GM12878 (cell line): ENCODE data around the gene TMEM39B. TPM values are rescaled to one million over a fixed set of nuclear protein-coding genes. Genes with fewer than 3 reads are reported as not detected.

Experiments
- ATAC-seq: fragments of 200-7000 bp; cut with Tn5 transposase; 3 replicates; pipeline ENCODE4 v1.9.1; 2020; ENCODE audit warnings: mild to moderate bottlenecking, moderate library complexity
- BruUV-seq: library from RNA; stranded (reverse); fragments of 400-500 nt; replicated peaks from 2 replicates; lab custom pipeline; 2021; lab: Mats Ljungman, UMichigan
- CTCF ChIA-PET: fragments of 300-600 bp; sonication (Branson Sonifier 250); formaldehyde crosslinking; extraction: SDS; loops from one replicate; lab custom pipeline; 2021; ENCODE audit warnings: inconsistent platforms; lab: Yijun Ruan, JAX
- POLR2A ChIA-PET: fragments of 350-600 bp; formaldehyde crosslinking; extraction: SDS; loops from one replicate; lab custom pipeline; 2021; ENCODE audit warnings: inconsistent platforms; lab: Charles Lee
- RAD21 ChIA-PET: fragments of 300-600 bp; sonication (Branson Sonifier 250); formaldehyde crosslinking; loops from one replicate; lab custom pipeline; 2023; ENCODE audit warnings: antibody characterized with exemption; ENCODE audit not compliant: unreplicated experiment; lab: Charles Lee
- SMC1A ChIA-PET: fragments of 300-600 bp; sonication (Branson Sonifier 250); formaldehyde crosslinking; loops from one replicate; lab custom pipeline; 2023; ENCODE audit not compliant: unreplicated experiment, uncharacterized antibody; lab: Charles Lee
- DNase-seq: peaks from one replicate; pipeline ENCODE4 v3.0.0-alpha.2; 2011; ENCODE audit warnings: low read depth, low spot score
- FAIRE-seq: peaks from 3 replicates; lab custom pipeline; 2011; peaks lifted over from hg19 to GRCh38; lab: Jason Lieb, UNC
- H2AFZ ChIP-seq: 2 replicates; pipeline ENCODE4 v1.6.0; 2011; ENCODE audit warnings: low read depth, low read length, control low read depth; ENCODE audit not compliant: control insufficient read depth
- H3K27ac ChIP-seq: 2 replicates; pipeline ENCODE4 v1.5.1; 2011; ENCODE audit warnings: control low read depth; ENCODE audit not compliant: control insufficient read depth, insufficient read depth
- H3K27me3 ChIP-seq, 2 experiments: replicated peaks in 1 of 2; 2 replicates each; pipeline versions ENCODE4 v1.6.0 to v1.6.1; 2011; ENCODE audit warnings: low read length in 1 of 2; ENCODE audit not compliant: control insufficient read depth in 2 of 2, insufficient read depth in 2 of 2
- H3K36me3 ChIP-seq, 2 experiments: 2 replicates each; pipeline ENCODE4 v1.5.1; 2011; ENCODE audit warnings: low read length in 1 of 2; ENCODE audit not compliant: control insufficient read depth in 2 of 2, insufficient read depth in 2 of 2
- H3K4me1 ChIP-seq: 2 replicates; pipeline ENCODE4 v1.6.1; 2011; ENCODE audit warnings: mild to moderate bottlenecking, low read length, moderate library complexity, mixed read lengths; ENCODE audit not compliant: control insufficient read depth, insufficient read depth
- H3K4me2 ChIP-seq: 2 replicates; pipeline ENCODE4 v1.6.0; 2011; ENCODE audit warnings: control low read depth; ENCODE audit not compliant: control insufficient read depth, insufficient read depth
- H3K4me3 ChIP-seq: fragments of 200-600 bp; sonication (generic); 2 replicates; pipeline ENCODE4 v1.5.1; 2016
- H3K79me2 ChIP-seq: 2 replicates; pipeline ENCODE4 v1.6.0; 2011; ENCODE audit warnings: low read length; ENCODE audit not compliant: control insufficient read depth, insufficient read depth
- H3K9ac ChIP-seq: 2 replicates; pipeline ENCODE4 v1.8.0; 2011; ENCODE audit warnings: low read length, control low read depth, mixed read lengths; ENCODE audit not compliant: control insufficient read depth, insufficient read depth
- H3K9me3 ChIP-seq: replicated peaks from 3 replicates; pipeline ENCODE4 v1.5.1; 2011; ENCODE audit warnings: mild to moderate bottlenecking, low read length; ENCODE audit not compliant: control insufficient read depth, insufficient read depth
- H4K20me1 ChIP-seq: 2 replicates; pipeline ENCODE4 v1.6.0; 2011; ENCODE audit not compliant: control insufficient read depth, insufficient read depth
- BRCA1 ChIP-seq: IDR thresholded peaks from 2 replicates; pipeline ENCODE4 v1.6.1; 2011; ENCODE audit warnings: low read depth, low read length, improper control_type of control experiment
- CBX3 ChIP-seq: fragments of 200-600 bp; sonication (generic); IDR thresholded peaks from 2 replicates; pipeline ENCODE4 v1.6.1; 2016; ENCODE audit warnings: low read depth, borderline replicate concordance
- CEBPB ChIP-seq, 2 experiments: fragments of 150-350 bp in 1 of 2; IDR thresholded peaks; 2 replicates each; pipeline ENCODE4 v1.6.1; 2012 to 2014; ENCODE audit warnings: low read depth in 2 of 2, low read length in 2 of 2, borderline replicate concordance in 1 of 2, inconsistent platforms in 1 of 2
- CEBPZ ChIP-seq: fragments of 150-350 bp; IDR thresholded peaks from 2 replicates; pipeline ENCODE4 v1.6.1; 2016; ENCODE audit warnings: low read depth, low read length
- EGR1 ChIP-seq, 2 experiments: IDR thresholded peaks; 1 replicate in 1 of 2; 2 replicates in 1 of 2; pipeline ENCODE4 v1.6.1; 2011 to 2012; ENCODE audit warnings: low read depth in 2 of 2, low read length in 2 of 2, borderline replicate concordance in 1 of 2, mild to moderate bottlenecking in 1 of 2, moderate library complexity in 1 of 2
- FOXK2 ChIP-seq: fragments of 450-650 bp; IDR thresholded peaks from 2 replicates; pipeline ENCODE4 v1.6.1; 2017; ENCODE audit warnings: mild to moderate bottlenecking, moderate library complexity
- MTA2 ChIP-seq: fragments of 450-650 bp; IDR thresholded peaks from 2 replicates; pipeline ENCODE4 v1.6.1; 2016; ENCODE audit warnings: low read depth, mild to moderate bottlenecking, moderate library complexity
- MYB ChIP-seq: fragments of 150-350 bp; IDR thresholded peaks from 2 replicates; pipeline ENCODE4 v1.6.1; 2014; ENCODE audit warnings: mild to moderate bottlenecking, low read depth, low read length, borderline replicate concordance
- RB1 ChIP-seq: fragments of 450-650 bp; formaldehyde crosslinking; IDR thresholded peaks from 2 replicates; pipeline ENCODE4 v1.6.1; 2017; ENCODE audit warnings: mild to moderate bottlenecking, borderline replicate concordance
- SKIL ChIP-seq: fragments of 450-650 bp; IDR thresholded peaks from 2 replicates; pipeline ENCODE4 v1.6.1; 2017; ENCODE audit warnings: mild to moderate bottlenecking, low read depth, inconsistent platforms; ENCODE audit not compliant: poor library complexity, severe bottlenecking
- SMARCA5 ChIP-seq: fragments of 450-650 bp; IDR thresholded peaks from 2 replicates; pipeline ENCODE4 v1.6.1; 2017; ENCODE audit warnings: mild to moderate bottlenecking
- ZNF592 ChIP-seq: fragments of 450-650 bp; IDR thresholded peaks from 2 replicates; pipeline ENCODE4 v1.6.1; 2017; ENCODE audit warnings: mild to moderate bottlenecking, moderate library complexity
- WGBS: methylation state at CpG from one replicate; pipeline ENCODE4 v1.1.6; 2016; ENCODE audit warnings: low lambda C conversion rate; ENCODE audit not compliant: insufficient replicate concordance, insufficient coverage; ENCODE audit errors: missing lambda C conversion rate; 5-methylcytosine and 5-hydroxymethylcytosine counted together
- in situ Hi-C: fragments of 300-500 bp; cut with MboI; formaldehyde crosslinking; loops from 9 replicates; pipeline ENCODE4 v1.14.3; 2018; ENCODE audit warnings: mixed read lengths
- intact Hi-C: fragments of 100-400 bp; cut with micrococcal nuclease; formaldehyde crosslinking; loops from one replicate; pipeline ENCODE4 v1.14.2; 2022; ENCODE audit not compliant: unreplicated experiment
- polyA plus RNA-seq, 11 experiments: library from polyadenylated mRNA; depleted of rRNA in 4 of 11; unstranded in 6 of 11; stranded (reverse) in 5 of 11; fragments of >200 nt; fragmentation: Nextera tagmentation in 4 of 11; fragmentation: Illumina TruSeq in 1 of 11; extraction: Ambion mirVana in 4 of 11; extraction: Trizol in 1 of 11; gene quantifications; 1 replicate in 1 of 11; 2 replicates in 10 of 11; pipeline versions ENCODE4 v1.2.1 to v1.2.3, GENCODE V29; 2011 to 2016; ENCODE audit warnings: inconsistent platforms in 2 of 11, missing spikeins in 2 of 11, low read depth in 1 of 11
- total RNA-seq, 4 experiments: library from RNA; depleted of rRNA in 3 of 4; stranded (reverse); fragments of >200 nt in 3 of 4; fragmentation: Illumina TruSeq in 1 of 4; extraction: Trizol in 1 of 4; gene quantifications; 2 replicates each; pipeline versions ENCODE4 v1.2.1 to v1.2.3, GENCODE V29; 2013 to 2021

The TMEM39B gene
- total and polyA plus RNA-seq, 10 of the 15 experiments (the other 5 are each of a cell fraction or from before 2014, with no cell fraction given), result 2.3 to 27.2 (median 12.3) TPM

DNA sequence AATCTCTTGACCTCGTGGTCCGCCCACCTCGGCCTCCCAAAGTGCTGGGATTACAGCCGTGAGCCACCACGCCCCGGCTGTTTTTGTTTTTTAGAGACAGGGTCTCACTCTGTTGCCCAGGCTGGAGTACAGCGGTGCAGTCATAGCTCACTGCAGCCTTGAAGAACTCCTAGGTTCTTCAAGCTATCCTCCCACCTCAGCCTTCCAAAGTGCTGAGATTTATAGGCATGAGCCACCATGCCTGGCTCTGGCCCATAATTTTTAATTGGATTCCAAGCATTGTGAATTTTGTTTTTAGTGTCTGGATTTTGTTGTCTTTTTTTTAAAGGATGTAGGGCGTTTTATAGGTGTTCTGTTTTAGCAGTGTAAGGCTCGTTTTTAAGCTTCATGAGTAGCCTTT, 78.1 kb downstream of the TMEM39B start:
- RAD21 ChIA-PET, result no interaction called here
- WGBS, result 87% methylated on average over 9 of the region's 9 CpGs
- SMC1A ChIA-PET, result no interaction called here
- POLR2A ChIA-PET, result interaction anchor here (0.5 to 1.1 kb wide), 2 partner anchors 99 to 877 kb away, joined by 3 to 5 read pairs; no protein-coding TSS in a partner anchor
- ATAC-seq, result no peak
- Histone ChIP-seq H3K79me2 (peaks cover 9% of the 10 kb centered on the region), H3K27me3 (no peaks in the 10 kb centered on the region), H3K4me1 (no peaks in the 10 kb centered on the region), H3K4me3 (no peak overlapping the region), H3K9me3 (peaks cover 7% of the 10 kb centered on the region), H4K20me1 (no peaks in the 10 kb centered on the region), H3K27ac (no peak overlapping the region), H2AFZ (no peak overlapping the region), H3K36me3 (peaks cover 1 to 7% of the 10 kb centered on the region in 2 experiments; a peak in 2 of 4 replicates), H3K9ac (no peak overlapping the region), H3K4me2 (no peak overlapping the region)
- CTCF ChIA-PET, result interaction anchor here (0.7 kb wide), 1 partner anchor 250 kb away, joined by 3 read pairs; no protein-coding TSS in a partner anchor
- intact Hi-C loops (no loop called here), in situ Hi-C loops (no loop called here)
- TF ChIP-seq CBX3 (no peak), EGR1 (IDR thresholded peaks at IDR 0.05; ENCODE audit: borderline replicate concordance in 1 of 2, low read depth in 2 of 2, low read length in 2 of 2) (no peak), SKIL (no peak), RB1 (no peak), FOXK2 (no peak), CEBPZ (no peak), CEBPB (IDR thresholded peaks at IDR 0.05; ENCODE audit: borderline replicate concordance in 1 of 2, low read depth in 2 of 2, low read length in 2 of 2) (no peak), SMARCA5 (no peak), BRCA1 (no peak), MYB (no peak), MTA2 (no peak), ZNF592 (no peak)
- DNase-seq, result no peak
- no TSS peak for BruUV-seq
- FAIRE-seq, result no peak
